ENCODE results near the gene TATDN2.

The TATDN2 gene

GRCh38 chr3:10223676-10224639 lies 24.3 kb upstream of the TATDN2 start:
- Histone ChIP-seq H3K9me3 (ENCODE audit: control insufficient read depth in 2 of 2, low read length in 2 of 2) (no peaks in the 10 kb centered on the region), H3K27ac (ENCODE audit: low read length) (no peak overlapping the region), H3K27me3 (ENCODE audit: control insufficient read depth in 1 of 2, insufficient read depth in 2 of 2, low read length in 2 of 2) (no peaks in the 10 kb centered on the region), H3K4me1 (ENCODE audit: control insufficient read depth, insufficient read depth, low read length) (no peaks in the 10 kb centered on the region), H3K9ac (ENCODE audit: low read length in 2 of 2) (no peak overlapping the region), H3K36me3 (ENCODE audit: control insufficient read depth in 2 of 2, insufficient read depth in 2 of 2, low read length in 2 of 2) (peaks cover 0 to 9% of the 10 kb centered on the region in 2 donors), H3K4me3 (ENCODE audit: low read length in 2 of 2) (no peak overlapping the region)

GRCh38 chr3:10224794-10225665 lies 23.2 kb upstream of the TATDN2 start:
- H3K36me3 ChIP-seq (ENCODE audit: control insufficient read depth in 2 of 2, insufficient read depth in 2 of 2, low read length in 2 of 2) = peaks cover 0 to 9% of the 10 kb centered on the region in 2 donors
- H3K27ac ChIP-seq (ENCODE audit: low read length) = no peak overlapping the region
- H3K27me3 ChIP-seq (ENCODE audit: control insufficient read depth in 1 of 2, insufficient read depth in 2 of 2, low read length in 2 of 2) = no peaks in the 10 kb centered on the region
- no peaks in the 10 kb centered on the region for H3K4me1 ChIP-seq (ENCODE audit: control insufficient read depth, insufficient read depth, low read length)
- peak overlapping the region in 1 of 2 donors; percentile 13 for H3K9ac ChIP-seq (ENCODE audit: low read length in 2 of 2)
- no peak overlapping the region for H3K4me3 ChIP-seq (ENCODE audit: low read length in 2 of 2)
- H3K9me3 ChIP-seq (ENCODE audit: control insufficient read depth in 2 of 2, low read length in 2 of 2) = no peaks in the 10 kb centered on the region

GRCh38 chr3:10226293-10226692 lies 22.0 kb upstream of the TATDN2 start:
- Histone ChIP-seq H3K27ac (ENCODE audit: low read length) (no peak overlapping the region), H3K27me3 (ENCODE audit: control insufficient read depth in 1 of 2, insufficient read depth in 2 of 2, low read length in 2 of 2) (no peaks in the 10 kb centered on the region), H3K4me1 (ENCODE audit: control insufficient read depth, insufficient read depth, low read length) (no peaks in the 10 kb centered on the region), H3K36me3 (ENCODE audit: control insufficient read depth in 2 of 2, insufficient read depth in 2 of 2, low read length in 2 of 2) (peaks cover 0 to 9% of the 10 kb centered on the region in 2 donors), H3K4me3 (ENCODE audit: low read length in 2 of 2) (no peak overlapping the region), H3K9ac (ENCODE audit: low read length in 2 of 2) (no peak overlapping the region), H3K9me3 (ENCODE audit: control insufficient read depth in 2 of 2, low read length in 2 of 2) (no peaks in the 10 kb centered on the region)

- no peaks in the 10 kb centered on the region for H3K4me1 ChIP-seq (ENCODE audit: control insufficient read depth, insufficient read depth, low read length)
- H3K36me3 ChIP-seq (ENCODE audit: control insufficient read depth in 2 of 2, insufficient read depth in 2 of 2, low read length in 2 of 2) = peaks cover 0 to 6% of the 10 kb centered on the region in 2 donors
- H3K9me3 ChIP-seq (ENCODE audit: control insufficient read depth in 2 of 2, low read length in 2 of 2) = no peaks in the 10 kb centered on the region
- no peak overlapping the region for H3K9ac ChIP-seq (ENCODE audit: low read length in 2 of 2)
- no peak overlapping the region for H3K4me3 ChIP-seq (ENCODE audit: low read length in 2 of 2)
- no peak overlapping the region for H3K27ac ChIP-seq (ENCODE audit: low read length)
- H3K27me3 ChIP-seq (ENCODE audit: control insufficient read depth in 1 of 2, insufficient read depth in 2 of 2, low read length in 2 of 2) = no peaks in the 10 kb centered on the region
Observed at GRCh38 chr3:10228248-10228950, 19.9 kb upstream of the TATDN2 start.

- H3K4me3 ChIP-seq (ENCODE audit: low read length in 2 of 2) = no peak overlapping the region
- H3K9ac ChIP-seq (ENCODE audit: low read length in 2 of 2) = no peak overlapping the region
- H3K36me3 ChIP-seq (ENCODE audit: control insufficient read depth in 2 of 2, insufficient read depth in 2 of 2, low read length in 2 of 2) = peaks cover 0 to 6% of the 10 kb centered on the region in 2 donors
- H3K27me3 ChIP-seq (ENCODE audit: control insufficient read depth in 1 of 2, insufficient read depth in 2 of 2, low read length in 2 of 2) = no peaks in the 10 kb centered on the region
- no peak overlapping the region for H3K27ac ChIP-seq (ENCODE audit: low read length)
- H3K4me1 ChIP-seq (ENCODE audit: control insufficient read depth, insufficient read depth, low read length) = no peaks in the 10 kb centered on the region
- H3K9me3 ChIP-seq (ENCODE audit: control insufficient read depth in 2 of 2, low read length in 2 of 2) = no peaks in the 10 kb centered on the region
Observed at GRCh38 chr3:10229576-10229975, 18.7 kb upstream of the TATDN2 start.

GRCh38 chr3:10232137-10232536 lies 16.1 kb upstream of the TATDN2 start:
- Histone ChIP-seq H3K4me1 (ENCODE audit: control insufficient read depth, insufficient read depth, low read length) (no peaks in the 10 kb centered on the region), H3K27me3 (ENCODE audit: control insufficient read depth in 1 of 2, insufficient read depth in 2 of 2, low read length in 2 of 2) (no peaks in the 10 kb centered on the region), H3K36me3 (ENCODE audit: control insufficient read depth in 2 of 2, insufficient read depth in 2 of 2, low read length in 2 of 2) (peaks cover 4 to 16% of the 10 kb centered on the region in 2 donors), H3K9me3 (ENCODE audit: control insufficient read depth in 2 of 2, low read length in 2 of 2) (no peaks in the 10 kb centered on the region), H3K4me3 (ENCODE audit: low read length in 2 of 2) (no peak overlapping the region), H3K9ac (ENCODE audit: low read length in 2 of 2) (no peak overlapping the region), H3K27ac (ENCODE audit: low read length) (no peak overlapping the region)

GRCh38 chr3:10233988-10234387 lies 14.3 kb upstream of the TATDN2 start:
- Histone ChIP-seq H3K4me1 (ENCODE audit: control insufficient read depth, insufficient read depth, low read length) (no peaks in the 10 kb centered on the region), H3K9me3 (ENCODE audit: control insufficient read depth in 2 of 2, low read length in 2 of 2) (no peaks in the 10 kb centered on the region), H3K27ac (ENCODE audit: low read length) (no peak overlapping the region), H3K36me3 (ENCODE audit: control insufficient read depth in 2 of 2, insufficient read depth in 2 of 2, low read length in 2 of 2) (peaks cover 8 to 20% of the 10 kb centered on the region in 2 donors), H3K27me3 (ENCODE audit: control insufficient read depth in 1 of 2, insufficient read depth in 2 of 2, low read length in 2 of 2) (no peaks in the 10 kb centered on the region), H3K9ac (ENCODE audit: low read length in 2 of 2) (no peak overlapping the region), H3K4me3 (ENCODE audit: low read length in 2 of 2) (no peak overlapping the region)

GRCh38 chr3:10234526-10235230 lies 13.6 kb upstream of the TATDN2 start:
- Histone ChIP-seq H3K27me3 (ENCODE audit: control insufficient read depth in 1 of 2, insufficient read depth in 2 of 2, low read length in 2 of 2) (no peaks in the 10 kb centered on the region), H3K9me3 (ENCODE audit: control insufficient read depth in 2 of 2, low read length in 2 of 2) (no peaks in the 10 kb centered on the region), H3K4me1 (ENCODE audit: control insufficient read depth, insufficient read depth, low read length) (no peaks in the 10 kb centered on the region), H3K9ac (ENCODE audit: low read length in 2 of 2) (no peak overlapping the region), H3K27ac (ENCODE audit: low read length) (no peak overlapping the region), H3K4me3 (ENCODE audit: low read length in 2 of 2) (no peak overlapping the region), H3K36me3 (ENCODE audit: control insufficient read depth in 2 of 2, insufficient read depth in 2 of 2, low read length in 2 of 2) (peaks cover 10 to 22% of the 10 kb centered on the region in 2 donors)

GRCh38 chr3:10235551-10235950 lies 12.7 kb upstream of the TATDN2 start:
- peaks cover 10 to 22% of the 10 kb centered on the region in 2 donors for H3K36me3 ChIP-seq (ENCODE audit: control insufficient read depth in 2 of 2, insufficient read depth in 2 of 2, low read length in 2 of 2)
- no peaks in the 10 kb centered on the region for H3K9me3 ChIP-seq (ENCODE audit: control insufficient read depth in 2 of 2, low read length in 2 of 2)
- no peak overlapping the region for H3K27ac ChIP-seq (ENCODE audit: low read length)
- H3K27me3 ChIP-seq (ENCODE audit: control insufficient read depth in 1 of 2, insufficient read depth in 2 of 2, low read length in 2 of 2) = no peaks in the 10 kb centered on the region
- H3K4me3 ChIP-seq (ENCODE audit: low read length in 2 of 2) = no peak overlapping the region
- no peak overlapping the region for H3K9ac ChIP-seq (ENCODE audit: low read length in 2 of 2)
- H3K4me1 ChIP-seq (ENCODE audit: control insufficient read depth, insufficient read depth, low read length) = no peaks in the 10 kb centered on the region

All from stomach smooth muscle (tissue), 2 donors.